ENCODE measurements around the gene CNNM3.

DNA sequence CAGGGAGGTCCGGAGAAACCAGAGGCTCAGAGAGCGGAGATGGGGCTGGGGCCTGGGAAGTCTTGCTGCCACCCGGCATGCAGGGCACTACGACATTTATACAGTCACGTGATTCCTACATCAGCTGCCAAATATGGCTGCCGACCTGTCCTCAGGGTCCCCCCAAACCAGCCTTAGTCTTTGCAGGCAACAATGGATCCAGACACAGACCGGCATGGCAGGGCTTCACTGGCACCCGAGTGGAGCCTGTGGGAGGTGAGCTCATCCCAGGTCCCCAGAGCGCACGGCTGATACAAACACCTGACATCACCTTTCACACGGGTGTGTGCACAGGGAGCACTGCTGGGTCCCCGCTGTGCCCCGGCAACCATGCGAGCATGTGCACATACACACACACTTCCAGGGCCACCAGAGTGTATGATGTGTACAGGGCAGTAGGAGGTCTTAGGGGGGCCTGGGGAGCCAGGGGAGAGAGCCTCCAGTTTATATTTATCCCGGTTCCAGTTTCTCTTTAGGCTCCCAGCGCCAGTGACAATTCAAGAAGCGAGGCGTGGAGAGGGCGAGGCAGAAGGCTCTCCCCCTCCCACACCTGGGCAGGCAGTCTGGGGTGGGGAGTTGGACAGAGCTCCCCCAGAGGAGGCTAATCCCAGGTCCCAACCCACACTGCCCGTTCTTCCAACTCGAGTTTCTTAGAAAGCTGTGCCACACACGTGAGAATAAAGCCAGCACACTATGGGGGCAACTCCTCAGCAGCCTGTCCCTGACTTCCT lies 51.1 kb downstream of the CNNM3 start:
- TF ChIP-seq, protein P1, sequence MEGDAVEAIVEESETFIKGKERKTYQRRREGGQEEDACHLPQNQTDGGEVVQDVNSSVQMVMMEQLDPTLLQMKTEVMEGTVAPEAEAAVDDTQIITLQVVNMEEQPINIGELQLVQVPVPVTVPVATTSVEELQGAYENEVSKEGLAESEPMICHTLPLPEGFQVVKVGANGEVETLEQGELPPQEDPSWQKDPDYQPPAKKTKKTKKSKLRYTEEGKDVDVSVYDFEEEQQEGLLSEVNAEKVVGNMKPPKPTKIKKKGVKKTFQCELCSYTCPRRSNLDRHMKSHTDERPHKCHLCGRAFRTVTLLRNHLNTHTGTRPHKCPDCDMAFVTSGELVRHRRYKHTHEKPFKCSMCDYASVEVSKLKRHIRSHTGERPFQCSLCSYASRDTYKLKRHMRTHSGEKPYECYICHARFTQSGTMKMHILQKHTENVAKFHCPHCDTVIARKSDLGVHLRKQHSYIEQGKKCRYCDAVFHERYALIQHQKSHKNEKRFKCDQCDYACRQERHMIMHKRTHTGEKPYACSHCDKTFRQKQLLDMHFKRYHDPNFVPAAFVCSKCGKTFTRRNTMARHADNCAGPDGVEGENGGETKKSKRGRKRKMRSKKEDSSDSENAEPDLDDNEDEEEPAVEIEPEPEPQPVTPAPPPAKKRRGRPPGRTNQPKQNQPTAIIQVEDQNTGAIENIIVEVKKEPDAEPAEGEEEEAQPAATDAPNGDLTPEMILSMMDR (conservative IDR thresholded peaks at IDR 0.05): no peak
- TF ChIP-seq ZFX (IDR thresholded peaks at IDR 0.05): no peak

All from C4-2B (cell line).